Mesendoderm (in vitro differentiated cells): Measurements from ENCODE around the gene ADIG.

ENCODE experiments used
- DNase-seq: peaks from one replicate; pipeline ENCODE4 v3.0.0; 2013
- H2AK5ac ChIP-seq: 2 replicates; pipeline ENCODE4 v1.6.1; 2013; ENCODE audit warnings: low read length, inconsistent platforms
- H2BK120ac ChIP-seq: 2 replicates; pipeline ENCODE4 v1.6.1; 2013; ENCODE audit warnings: low read depth, mild to moderate bottlenecking, low read length, moderate library complexity, mixed read lengths
- H2BK15ac ChIP-seq: replicated peaks from 2 replicates; pipeline ENCODE4 v1.6.1; 2013; ENCODE audit warnings: low read depth, mild to moderate bottlenecking, moderate library complexity
- H2BK5ac ChIP-seq: 2 replicates; pipeline ENCODE4 v1.6.1; 2013; ENCODE audit warnings: low read length, inconsistent platforms
- H3K18ac ChIP-seq: 2 replicates; pipeline ENCODE4 v1.6.1; 2013; ENCODE audit warnings: mild to moderate bottlenecking, low read length, mixed read lengths
- H3K23ac ChIP-seq: one replicate; pipeline ENCODE4 v1.6.1; 2013; ENCODE audit warnings: low read length
- H3K27ac ChIP-seq: 2 replicates; pipeline ENCODE4 v1.5.1; 2013; ENCODE audit warnings: low read depth, mild to moderate bottlenecking, inconsistent platforms, low read length, moderate library complexity
- H3K27me3 ChIP-seq: 2 replicates; pipeline ENCODE4 v1.6.1; 2013; ENCODE audit warnings: low read length, control low read depth, mild to moderate bottlenecking, inconsistent platforms; ENCODE audit not compliant: insufficient read depth, poor library complexity
- H3K36me3 ChIP-seq: 2 replicates; pipeline ENCODE4 v1.6.1; 2013; ENCODE audit warnings: low read length, inconsistent platforms; ENCODE audit not compliant: control insufficient read depth, insufficient read depth
- H3K4ac ChIP-seq: one replicate; pipeline ENCODE4 v1.6.1; 2013; ENCODE audit warnings: low read depth, mild to moderate bottlenecking, low read length, moderate library complexity
- H3K4me1 ChIP-seq: 2 replicates; pipeline ENCODE4 v1.6.1; 2013; ENCODE audit warnings: low read depth, low read length, inconsistent platforms; ENCODE audit not compliant: control insufficient read depth
- H3K4me2 ChIP-seq: 2 replicates; pipeline ENCODE4 v1.6.1; 2013; ENCODE audit warnings: low read length
- H3K4me3 ChIP-seq: 2 replicates; pipeline ENCODE4 v1.5.1; 2013; ENCODE audit warnings: mild to moderate bottlenecking, low read length
- H3K56ac ChIP-seq: one replicate; pipeline ENCODE4 v1.6.1; 2013; ENCODE audit warnings: low read length
- H3K79me1 ChIP-seq: 2 replicates; pipeline ENCODE4 v1.6.1; 2013; ENCODE audit warnings: low read length, inconsistent platforms
- H3K79me2 ChIP-seq: 2 replicates; pipeline ENCODE4 v1.6.1; 2013; ENCODE audit warnings: mild to moderate bottlenecking, low read length; ENCODE audit not compliant: control insufficient read depth, insufficient read depth
- H3K9ac ChIP-seq: 2 replicates; pipeline ENCODE4 v1.6.1; 2013; ENCODE audit warnings: low read length, inconsistent platforms
- H4K5ac ChIP-seq: one replicate; pipeline ENCODE4 v1.6.1; 2013; ENCODE audit warnings: low read length
- H4K8ac ChIP-seq: one replicate; pipeline ENCODE4 v1.6.1; 2013; ENCODE audit warnings: low read depth, mild to moderate bottlenecking, control low read depth, low read length, moderate library complexity
- WGBS: extraction: QIAGEN DNeasy Blood & Tissue Kit; methylation state at CpG from one replicate; pipeline ENCODE4 v1.1.7; 2013; ENCODE audit warnings: low lambda C conversion rate, missing lambda C conversion rate; ENCODE audit not compliant: insufficient coverage; ENCODE audit errors: extremely low coverage; 5-methylcytosine and 5-hydroxymethylcytosine counted together

The ADIG gene

GRCh38 chr20:38604873-38605303 is 23.9 kb downstream of the ADIG start:
- Histone ChIP-seq H2BK120ac (no peak overlapping the region), H3K27ac (no peak overlapping the region), H3K4me3 (no peak overlapping the region), H3K56ac (peak overlapping the region; percentile 69), H2AK5ac (peak overlapping the region; percentile 53), H3K27me3 (no peaks in the 10 kb centered on the region), H3K18ac (peak overlapping the region; percentile 9), H3K4ac (no peak overlapping the region), H3K23ac (no peak overlapping the region), H3K36me3 (no peaks in the 10 kb centered on the region), H3K4me2 (peak overlapping the region; percentile 12), H3K4me1 (peaks cover 37% of the 10 kb centered on the region), H4K5ac (no peak overlapping the region), H3K79me1 (peaks cover 12% of the 10 kb centered on the region), H3K79me2 (peaks cover 24% of the 10 kb centered on the region), H4K8ac (no peak overlapping the region), H2BK15ac (no peak overlapping the region), H2BK5ac (peak overlapping the region; percentile 57), H3K9ac (peak overlapping the region; percentile 50)
- no CpG with 5 or more reads among the region's 4 CpGs for WGBS
- peak; percentile 87 for DNase-seq

- no peak overlapping the region for H2BK15ac ChIP-seq
- H3K23ac ChIP-seq = no peak overlapping the region
- H3K18ac ChIP-seq = peak overlapping the region; percentile 63
- H4K5ac ChIP-seq = no peak overlapping the region
- peak overlapping the region; percentile 67 for H3K9ac ChIP-seq
- peak overlapping the region; percentile 90 for H3K27ac ChIP-seq
- no peak overlapping the region for H3K4me3 ChIP-seq
- H3K36me3 ChIP-seq = no peaks in the 10 kb centered on the region
- no CpG with 5 or more reads among the region's 12 CpGs for WGBS
- peak overlapping the region; percentile 85 for H3K56ac ChIP-seq
- H2BK5ac ChIP-seq = peak overlapping the region; percentile 92
- peak overlapping the region; percentile 58 for H3K4ac ChIP-seq
- no peaks in the 10 kb centered on the region for H3K27me3 ChIP-seq
- no peak overlapping the region for H2AK5ac ChIP-seq
- peaks cover 12% of the 10 kb centered on the region for H3K79me1 ChIP-seq
- peak overlapping the region; percentile 15 for H2BK120ac ChIP-seq
- H3K4me1 ChIP-seq = peaks cover 32% of the 10 kb centered on the region
- H3K79me2 ChIP-seq = peaks cover 24% of the 10 kb centered on the region
- H4K8ac ChIP-seq = no peak overlapping the region
- peak overlapping the region; percentile 8 for H3K4me2 ChIP-seq
- DNase-seq = peak; percentile 94
These were observed 26.4 kb downstream of the ADIG start for GRCh38 chr20:38607351-38607750.

GRCh38 chr20:38608188-38608587 is 27.2 kb downstream of the ADIG start:
- peak overlapping the region; percentile 6 for H3K4ac ChIP-seq
- peaks cover 12% of the 10 kb centered on the region for H3K79me1 ChIP-seq
- peak overlapping the region; percentile 10 for H3K9ac ChIP-seq
- peak overlapping the region; percentile 47 for H2BK120ac ChIP-seq
- H3K27ac ChIP-seq = peak overlapping the region; percentile 50
- peak overlapping the region; percentile 7 for H2AK5ac ChIP-seq
- H3K56ac ChIP-seq = peak overlapping the region; percentile 64
- DNase-seq = peak; percentile 77
- no CpG with 5 or more reads among the region's 4 CpGs for WGBS
- no peak overlapping the region for H3K4me2 ChIP-seq
- H2BK15ac ChIP-seq = peak overlapping the region; percentile 21
- no peaks in the 10 kb centered on the region for H3K27me3 ChIP-seq
- no peaks in the 10 kb centered on the region for H3K36me3 ChIP-seq
- H2BK5ac ChIP-seq = peak overlapping the region; percentile 1
- no peak overlapping the region for H3K4me3 ChIP-seq
- peaks cover 20% of the 10 kb centered on the region for H3K79me2 ChIP-seq
- H4K5ac ChIP-seq = no peak overlapping the region
- peaks cover 29% of the 10 kb centered on the region for H3K4me1 ChIP-seq
- H4K8ac ChIP-seq = peak overlapping the region; percentile 17
- peak overlapping the region; percentile 63 for H3K18ac ChIP-seq
- no peak overlapping the region for H3K23ac ChIP-seq

GRCh38 chr20:38609815-38610214 is 28.8 kb downstream of the ADIG start:
- no peaks in the 10 kb centered on the region for H3K36me3 ChIP-seq
- H2BK15ac ChIP-seq = no peak overlapping the region
- peak overlapping the region; percentile 1 for H3K4ac ChIP-seq
- H2BK5ac ChIP-seq = peak overlapping the region; percentile 81
- peaks cover 19% of the 10 kb centered on the region for H3K79me2 ChIP-seq
- no peak overlapping the region for H3K23ac ChIP-seq
- H3K79me1 ChIP-seq = peaks cover 12% of the 10 kb centered on the region
- DNase-seq = no peak
- H3K4me1 ChIP-seq = peaks cover 31% of the 10 kb centered on the region
- H3K4me3 ChIP-seq = no peak overlapping the region
- peak overlapping the region; percentile 100 for H2AK5ac ChIP-seq
- WGBS = no CpG with 5 or more reads among the region's 4 CpGs
- no peak overlapping the region for H2BK120ac ChIP-seq
- H3K18ac ChIP-seq = no peak overlapping the region
- peak overlapping the region; percentile 12 for H3K9ac ChIP-seq
- no peak overlapping the region for H4K5ac ChIP-seq
- no peak overlapping the region for H4K8ac ChIP-seq
- no peak overlapping the region for H3K4me2 ChIP-seq
- peak overlapping the region; percentile 79 for H3K56ac ChIP-seq
- no peak overlapping the region for H3K27ac ChIP-seq
- H3K27me3 ChIP-seq = no peaks in the 10 kb centered on the region

- H2AK5ac ChIP-seq = no peak overlapping the region
- peaks cover 27% of the 10 kb centered on the region for H3K4me1 ChIP-seq
- peaks cover 14% of the 10 kb centered on the region for H3K79me2 ChIP-seq
- WGBS = no CpG with 5 or more reads among the region's 5 CpGs
- H4K5ac ChIP-seq = no peak overlapping the region
- H3K4me2 ChIP-seq = no peak overlapping the region
- no peaks in the 10 kb centered on the region for H3K27me3 ChIP-seq
- no peak overlapping the region for H2BK120ac ChIP-seq
- H3K79me1 ChIP-seq = peaks cover 11% of the 10 kb centered on the region
- H3K27ac ChIP-seq = no peak overlapping the region
- DNase-seq = no peak
- H2BK5ac ChIP-seq = peak overlapping the region; percentile 13
- H2BK15ac ChIP-seq = no peak overlapping the region
- H3K18ac ChIP-seq = no peak overlapping the region
- no peak overlapping the region for H3K23ac ChIP-seq
- H3K56ac ChIP-seq = peak overlapping the region; percentile 40
- H3K4ac ChIP-seq = no peak overlapping the region
- H3K9ac ChIP-seq = peak overlapping the region; percentile 26
- H3K4me3 ChIP-seq = no peak overlapping the region
- no peak overlapping the region for H4K8ac ChIP-seq
- H3K36me3 ChIP-seq = no peaks in the 10 kb centered on the region
These were observed 29.5 kb downstream of the ADIG start for GRCh38 chr20:38610521-38610920.
